ENCODE measurements around the gene OVAAL. TPM values are rescaled to one million over a fixed set of nuclear protein-coding genes. Genes with fewer than 3 reads are reported as not detected.
A peak's percentile ranks its signal among the peaks of the same experiment; 100 is the strongest.
"Not testable (repeated sequence)": the region's sequence is repeated elsewhere in the genome, so short reads cannot be mapped to it uniquely, and the experiment has no call there.

Gene OVAAL
- total RNA-seq, 1 donor from 2014 or later = not detected

- DNase-seq = peak; percentile 38
Measured at GRCh38 chr1:180540697-180541594, 17.8 kb upstream of the OVAAL start.

DNA sequence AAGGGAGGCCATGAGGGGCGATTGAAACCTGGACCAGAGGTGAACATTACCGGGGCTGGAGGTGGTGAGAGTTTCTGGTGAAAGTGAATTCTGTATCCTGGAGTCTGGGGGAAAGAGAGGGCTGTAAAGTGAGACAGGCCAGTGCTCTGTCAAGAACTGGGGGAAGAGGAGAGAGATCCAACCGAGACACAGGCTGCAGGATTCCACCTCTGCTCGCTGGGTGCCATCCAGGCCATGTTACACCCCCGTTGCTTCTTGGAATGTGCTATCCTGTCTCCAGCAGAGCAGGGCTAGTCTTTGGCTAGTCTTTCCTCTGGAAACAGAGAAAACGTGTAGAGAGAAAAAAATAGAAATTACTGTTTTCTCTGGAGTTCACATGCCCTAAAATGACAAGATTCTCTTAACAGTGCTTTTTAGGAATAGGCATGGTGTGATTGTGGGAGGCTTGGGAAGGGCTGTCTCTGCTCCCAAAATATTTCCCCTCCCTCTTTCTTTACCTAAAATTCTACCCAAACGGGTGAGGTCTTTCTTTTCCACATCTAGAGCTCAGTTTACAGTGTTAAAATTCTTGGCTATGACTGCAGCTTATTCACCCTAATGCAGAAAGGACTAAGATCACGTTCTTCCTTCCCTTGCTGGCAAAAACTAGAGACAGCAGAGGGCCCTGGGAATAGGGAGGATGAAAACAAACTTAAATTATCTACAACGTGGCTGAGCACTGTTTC lies 16.5 kb upstream of the OVAAL start:
- DNase-seq = no peak

GRCh38 chr1:180542838-180543145 lies 16.0 kb upstream of the OVAAL start:
- DNase-seq = no peak

- DNase-seq = no peak
Measured at GRCh38 chr1:180544050-180544449, 14.7 kb upstream of the OVAAL start.

DNA sequence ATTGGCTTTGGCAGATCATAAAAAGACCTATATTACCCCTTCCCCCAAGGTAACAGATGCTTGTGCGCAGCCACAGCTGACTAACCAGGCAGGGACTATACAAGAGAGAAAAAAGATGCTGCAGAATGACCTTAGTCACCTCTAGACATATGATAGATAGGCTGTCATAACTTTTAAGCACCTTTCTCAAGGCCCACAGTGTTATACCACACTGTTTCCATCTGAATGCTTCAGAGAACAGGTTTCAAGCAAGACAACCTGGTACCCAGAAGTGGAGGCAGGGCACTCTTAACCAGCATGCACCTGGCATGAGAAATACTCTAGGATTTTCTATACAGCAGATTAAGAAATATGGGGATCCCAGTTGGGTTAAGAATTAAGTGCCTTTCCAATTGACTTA lies 12.8 kb upstream of the OVAAL start:
- no peak for DNase-seq

- DNase-seq = no peak
Measured at GRCh38 chr1:180548686-180549317, 10.0 kb upstream of the OVAAL start.

DNA sequence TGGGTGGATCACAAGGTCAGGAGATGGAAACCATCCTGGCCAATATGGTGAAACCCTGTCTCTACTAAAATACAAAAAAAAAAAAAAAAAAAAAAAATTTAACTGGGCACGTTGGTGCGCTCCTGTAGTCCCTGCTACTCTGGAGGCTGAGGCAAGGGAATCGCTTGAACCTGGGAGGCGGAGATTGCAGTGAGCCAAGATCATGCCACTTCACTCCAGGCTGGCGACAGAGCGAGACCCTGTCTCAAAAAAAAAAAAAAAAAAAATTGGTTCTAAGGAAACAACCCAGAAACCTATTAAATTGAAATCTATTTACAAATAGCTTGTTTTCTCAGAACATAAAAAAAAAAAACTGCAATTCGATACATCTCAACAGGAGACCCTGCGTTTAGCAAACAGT lies 9.0 kb upstream of the OVAAL start:
- not testable (repeated sequence) for DNase-seq

GRCh38 chr1:180550241-180550640 lies 8.5 kb upstream of the OVAAL start:
- no peak for DNase-seq

- DNase-seq = no peak
Measured at GRCh38 chr1:180551997-180552396, 6.8 kb upstream of the OVAAL start.

DNA sequence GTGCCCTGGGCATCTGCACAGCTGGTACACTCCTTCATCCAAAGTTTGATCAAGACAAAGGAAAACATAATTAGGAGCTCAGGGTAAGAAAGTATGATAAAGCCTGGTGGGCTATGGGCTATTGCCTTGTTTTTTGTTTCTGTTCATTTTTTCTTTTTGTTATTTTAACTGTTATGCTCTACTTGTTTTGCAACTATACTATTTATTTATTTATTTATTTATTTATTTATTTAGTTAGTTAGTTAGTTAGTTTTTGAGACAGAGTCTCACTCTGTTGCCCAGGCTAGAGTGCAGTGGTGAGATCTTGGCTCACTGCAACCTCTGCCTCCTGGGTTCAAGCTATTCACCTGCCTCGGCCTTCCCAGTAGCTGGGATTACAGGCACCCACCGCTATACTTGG lies 5.7 kb upstream of the OVAAL start:
- not testable (repeated sequence) for DNase-seq

- DNase-seq = no peak
Measured at GRCh38 chr1:180555411-180555810, 3.4 kb upstream of the OVAAL start.

- DNase-seq = no peak
Measured at GRCh38 chr1:180560200-180560867, 1.6 kb downstream of the OVAAL start.

DNA sequence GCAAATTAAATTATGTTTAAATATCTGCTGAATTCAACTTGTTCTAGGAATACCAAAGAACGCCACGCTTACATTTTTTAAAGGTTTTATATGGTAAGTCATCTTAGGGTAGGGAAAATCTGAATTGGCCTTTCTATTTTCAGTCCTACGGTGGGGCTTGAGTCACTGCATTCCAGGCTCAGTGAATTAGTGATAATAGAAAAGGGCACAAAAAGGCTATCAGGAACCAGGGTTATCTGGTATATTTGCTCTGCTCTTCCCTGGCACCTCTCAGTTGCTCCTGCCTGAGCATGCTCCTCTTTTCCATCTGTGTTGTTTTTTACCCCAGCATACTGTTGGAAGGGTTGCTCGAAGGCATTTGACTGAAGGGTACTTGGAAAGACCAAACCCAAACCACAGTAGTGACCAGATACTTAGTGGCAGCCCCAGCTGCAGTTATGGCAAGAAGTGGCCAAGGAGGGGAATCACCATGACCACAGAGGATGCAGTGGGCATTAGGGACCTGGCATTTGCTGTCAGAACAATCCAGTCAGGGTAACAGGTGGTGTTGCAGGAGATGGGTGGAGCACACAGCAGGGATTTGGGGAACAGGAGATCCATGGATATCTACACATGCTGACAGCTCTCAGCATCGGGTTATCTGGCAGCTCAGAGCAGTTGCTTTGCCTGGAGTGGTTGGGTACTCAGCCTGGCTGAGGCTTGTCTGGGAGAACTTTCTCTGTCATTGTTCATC lies 2.3 kb downstream of the OVAAL start:
- DNase-seq = no peak

- no peak for DNase-seq
Measured at GRCh38 chr1:180562640-180563025, 3.9 kb downstream of the OVAAL start.

DNA sequence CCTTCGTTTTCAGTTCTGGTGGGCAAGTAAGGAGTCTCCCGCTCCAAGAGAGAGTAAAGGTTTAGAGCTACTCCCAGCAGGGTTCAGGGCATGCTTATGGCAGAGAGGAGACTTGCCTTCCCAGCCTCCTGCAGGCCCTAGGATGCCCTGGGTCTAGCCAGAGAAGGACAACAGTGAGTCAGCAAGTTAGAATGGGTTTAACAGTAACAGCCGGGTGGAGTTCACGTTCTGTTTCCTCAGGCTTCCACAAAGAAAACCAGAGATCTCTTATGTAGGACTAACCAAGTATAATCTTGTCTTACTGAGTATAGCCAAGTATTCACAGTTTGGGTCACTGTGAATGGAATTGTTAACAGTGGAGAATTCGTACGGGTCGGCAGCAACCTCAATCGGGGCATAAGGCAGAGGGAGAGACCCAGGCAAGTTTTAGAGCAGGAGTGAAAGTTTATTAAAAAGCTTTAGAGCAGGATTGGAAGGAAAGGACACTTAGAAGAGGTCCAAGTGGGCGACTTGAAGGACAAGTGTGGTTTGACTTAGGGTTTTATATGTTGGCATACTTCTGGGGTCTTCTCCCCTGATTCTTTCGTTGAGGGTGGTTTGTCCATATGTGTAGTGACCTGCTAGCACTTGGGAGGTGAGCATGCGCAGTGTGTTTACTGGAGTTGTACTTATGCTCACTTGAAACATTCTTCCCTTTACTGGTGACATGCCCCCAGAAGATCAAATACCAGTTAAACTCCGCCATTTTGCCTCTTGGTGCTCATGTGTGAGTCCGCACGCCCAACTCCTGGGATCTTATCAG lies 4.5 kb downstream of the OVAAL start:
- no peak for DNase-seq

DNA sequence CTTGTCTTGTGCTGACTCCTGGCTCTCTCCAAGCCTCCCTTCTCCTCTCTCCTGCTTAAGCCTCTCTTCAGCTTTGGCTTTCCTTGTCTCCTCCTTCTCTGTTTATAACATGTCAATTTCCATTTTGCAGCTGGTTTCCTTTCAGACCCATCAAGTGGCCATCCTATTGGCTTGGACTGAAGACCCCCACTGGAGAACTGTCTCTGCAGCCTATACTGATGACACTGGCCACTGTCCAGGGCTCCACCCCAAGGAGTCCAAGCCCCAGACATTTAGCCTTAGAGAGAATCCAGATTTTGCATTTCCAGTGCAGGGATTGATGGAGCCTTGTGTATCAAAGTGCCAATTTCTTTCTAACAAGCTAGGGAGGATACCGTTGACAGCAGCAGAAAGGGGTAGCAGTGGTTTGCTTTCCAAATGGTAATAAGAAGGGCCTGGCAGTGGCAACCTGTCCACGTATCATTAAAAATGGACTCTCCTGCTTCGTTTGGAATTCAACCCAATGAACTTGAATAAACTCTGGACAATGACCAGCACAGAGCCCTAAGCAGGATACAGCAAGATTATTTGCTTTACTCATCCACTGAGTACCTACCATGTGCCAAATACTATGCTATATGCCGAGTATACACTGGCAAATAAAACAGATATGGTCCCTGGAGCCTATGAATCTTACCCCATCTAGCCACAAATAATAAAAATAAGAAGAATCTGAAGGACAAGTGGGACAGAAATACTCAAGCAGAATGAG lies 6.5 kb downstream of the OVAAL start:
- DNase-seq = no peak

DNA sequence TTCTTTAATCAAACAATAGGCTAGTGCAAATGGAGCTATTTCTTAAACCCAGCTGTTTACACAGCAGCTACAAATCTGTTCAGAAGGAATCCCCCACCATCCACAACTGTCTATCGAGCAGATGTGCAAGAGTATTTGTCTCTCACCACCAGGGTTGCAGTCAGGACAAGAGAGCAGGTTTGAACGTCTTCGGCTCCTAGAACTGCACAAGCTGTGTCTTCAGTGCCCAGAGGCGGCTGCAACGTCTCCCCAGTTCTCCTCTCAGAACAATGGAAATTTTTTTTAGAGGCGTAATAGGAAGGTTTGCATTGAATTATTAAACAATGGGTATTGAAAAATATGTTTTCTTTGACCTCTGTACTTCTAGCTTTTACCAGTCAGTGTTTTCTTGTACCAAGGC lies 7.3 kb downstream of the OVAAL start:
- DNase-seq = no peak

DNA sequence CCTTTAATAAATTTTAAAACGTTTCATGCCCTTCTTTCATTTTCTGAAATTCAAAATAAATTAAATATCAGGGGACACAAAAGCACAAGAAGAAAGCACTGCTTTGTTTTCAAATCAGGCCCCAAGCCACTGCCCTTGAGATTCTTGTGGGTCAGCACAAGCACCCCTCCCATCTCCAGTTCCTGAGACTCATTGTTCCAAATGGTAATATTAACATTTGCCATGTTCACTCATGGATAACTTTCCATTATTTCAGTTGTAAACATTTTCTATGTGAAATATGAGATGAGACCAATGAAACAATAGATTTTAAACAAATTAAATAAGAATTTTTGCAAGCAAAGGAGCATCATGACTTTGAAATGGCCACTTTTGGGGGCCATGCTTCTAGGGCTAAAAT lies 7.7 kb downstream of the OVAAL start:
- no peak for DNase-seq

DNA sequence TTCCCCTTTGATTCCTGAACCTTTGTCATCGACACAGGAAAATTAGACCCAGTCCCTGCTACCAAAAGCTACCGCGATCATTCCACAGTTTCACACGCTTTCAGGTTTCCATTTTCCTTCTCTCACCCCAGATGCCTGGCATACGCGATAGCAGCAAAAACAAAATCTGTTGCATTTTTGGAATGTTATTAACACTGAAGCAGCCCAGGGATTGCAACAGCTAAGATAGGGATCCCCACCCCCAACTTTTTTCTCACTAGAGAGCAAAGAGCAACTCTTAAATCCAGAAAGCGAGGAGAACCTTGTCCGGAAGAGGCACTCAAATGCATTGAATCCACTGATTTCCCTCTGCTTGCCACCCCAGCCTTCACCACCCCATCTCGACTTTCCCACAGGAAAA lies 8.9 kb downstream of the OVAAL start:
- DNase-seq = no peak

GRCh38 chr1:180568184-180568583 lies 9.4 kb downstream of the OVAAL start:
- no peak for DNase-seq

Data from occipital lobe (tissue), 2 donors.